ENCODE data around the gene CIAO2B.

CIAO2B gene

DNA sequence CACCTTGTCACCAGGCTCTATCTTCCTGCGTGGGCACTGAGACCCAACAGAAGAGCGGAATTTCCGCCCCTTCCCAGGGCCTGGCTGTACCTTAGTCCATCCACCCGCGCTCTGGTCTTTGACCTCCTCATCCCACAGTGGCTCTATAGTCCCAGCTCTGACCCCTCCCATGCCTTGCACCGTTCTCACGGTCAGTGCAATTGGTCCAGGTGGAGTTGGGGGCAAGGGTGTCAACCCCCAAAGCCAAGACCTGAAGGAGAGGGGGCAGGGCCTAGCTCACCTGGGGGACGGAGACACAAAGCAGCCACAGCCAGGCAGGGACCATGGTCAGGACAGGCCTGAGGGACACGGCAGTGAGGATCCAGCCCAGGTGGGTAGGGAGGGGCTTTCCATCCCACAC, 16.5 kb downstream of the CIAO2B start:
- Histone ChIP-seq H3K4me2 (ENCODE audit: low read length) (no peak overlapping the region), H3K4me1 (ENCODE audit: control insufficient read depth, low read depth, low read length) (no peaks in the 10 kb centered on the region), H2BK5ac (ENCODE audit: low read length) (no peak overlapping the region), H3K79me2 (ENCODE audit: control insufficient read depth, insufficient read depth, low read length) (no peaks in the 10 kb centered on the region), H3K36me3 (ENCODE audit: control insufficient read depth, insufficient read depth, low read length) (no peaks in the 10 kb centered on the region), H3K27ac (ENCODE audit: low read depth, low read length) (no peak overlapping the region), H3K79me1 (ENCODE audit: low read length) (no peaks in the 10 kb centered on the region), H2AK5ac (ENCODE audit: low read length) (no peak overlapping the region), H3K56ac (ENCODE audit: low read length) (no peak overlapping the region), H3K23ac (ENCODE audit: low read length) (no peak overlapping the region), H2BK120ac (ENCODE audit: low read depth, low read length) (no peak overlapping the region), H4K8ac (ENCODE audit: low read depth, low read length) (no peak overlapping the region), H3K9ac (ENCODE audit: low read length) (no peak overlapping the region), H3K4me3 (ENCODE audit: low read length) (no peak overlapping the region), H3K27me3 (ENCODE audit: insufficient read depth, low read length, poor library complexity) (no peaks in the 10 kb centered on the region), H4K5ac (ENCODE audit: low read length) (no peak overlapping the region), H3K18ac (ENCODE audit: low read length) (no peak overlapping the region), H2BK15ac (replicated peaks; ENCODE audit: low read depth) (no peak overlapping the region), H3K4ac (ENCODE audit: low read depth, low read length) (no peak overlapping the region)
- WGBS (ENCODE audit: extremely low coverage, insufficient coverage, low lambda C conversion rate) = no CpG with 5 or more reads among the region's 9 CpGs
- no peak for DNase-seq

DNA sequence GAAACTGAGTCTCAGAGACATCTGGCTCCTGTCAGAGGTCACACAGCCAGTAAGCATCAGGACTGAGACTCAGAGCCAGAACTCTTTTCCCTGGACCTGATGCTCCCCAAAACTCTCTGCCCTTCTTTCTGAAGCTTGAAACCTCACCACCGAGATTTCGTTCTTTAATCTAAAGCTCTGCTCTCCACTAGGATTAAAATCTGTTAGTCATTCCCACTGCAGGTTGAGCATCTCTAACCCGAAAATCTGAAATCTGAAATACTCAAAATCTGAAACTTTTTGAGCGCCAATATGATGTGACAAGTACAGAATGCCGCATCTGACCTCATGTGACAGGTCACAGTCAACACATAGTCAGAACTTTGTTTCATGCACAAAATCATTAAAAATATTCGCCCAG, 17.7 kb downstream of the CIAO2B start:
- Histone ChIP-seq H3K23ac (ENCODE audit: low read length) (no peak overlapping the region), H3K27me3 (ENCODE audit: insufficient read depth, low read length, poor library complexity) (no peaks in the 10 kb centered on the region), H3K4ac (ENCODE audit: low read depth, low read length) (no peak overlapping the region), H3K27ac (ENCODE audit: low read depth, low read length) (no peak overlapping the region), H4K8ac (ENCODE audit: low read depth, low read length) (no peak overlapping the region), H2BK5ac (ENCODE audit: low read length) (no peak overlapping the region), H3K4me1 (ENCODE audit: control insufficient read depth, low read depth, low read length) (no peaks in the 10 kb centered on the region), H3K4me2 (ENCODE audit: low read length) (no peak overlapping the region), H2AK5ac (ENCODE audit: low read length) (no peak overlapping the region), H3K56ac (ENCODE audit: low read length) (no peak overlapping the region), H3K79me2 (ENCODE audit: control insufficient read depth, insufficient read depth, low read length) (no peaks in the 10 kb centered on the region), H3K9ac (ENCODE audit: low read length) (no peak overlapping the region), H2BK15ac (replicated peaks; ENCODE audit: low read depth) (no peak overlapping the region), H2BK120ac (ENCODE audit: low read depth, low read length) (no peak overlapping the region), H3K4me3 (ENCODE audit: low read length) (no peak overlapping the region), H3K79me1 (ENCODE audit: low read length) (no peaks in the 10 kb centered on the region), H3K36me3 (ENCODE audit: control insufficient read depth, insufficient read depth, low read length) (no peaks in the 10 kb centered on the region), H3K18ac (ENCODE audit: low read length) (no peak overlapping the region), H4K5ac (ENCODE audit: low read length) (no peak overlapping the region)
- DNase-seq = no peak
- WGBS (ENCODE audit: extremely low coverage, insufficient coverage, low lambda C conversion rate) = no CpG with 5 or more reads among the region's 6 CpGs

DNA sequence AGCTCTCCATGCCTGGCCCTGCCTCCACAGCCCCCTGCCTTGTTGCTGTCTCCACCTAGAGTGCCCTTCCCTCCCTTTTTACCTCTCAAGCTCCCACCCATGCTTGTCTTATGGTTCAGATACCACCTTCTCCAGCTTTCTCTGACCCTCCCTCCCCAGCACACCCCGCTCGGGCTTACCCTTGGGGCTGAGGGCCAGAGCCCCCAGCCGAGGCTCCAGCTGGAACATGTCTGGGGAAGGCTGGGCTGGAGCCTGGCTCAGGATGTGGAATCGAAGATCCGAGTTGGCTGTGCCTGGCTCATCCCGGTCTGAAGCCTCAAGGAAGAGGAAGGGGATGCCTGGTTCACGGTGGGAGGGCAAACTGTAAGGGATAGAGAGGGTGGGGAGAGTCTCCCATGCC, 19.2 kb downstream of the CIAO2B start:
- Histone ChIP-seq H3K4me3 (ENCODE audit: low read length) (no peak overlapping the region), H3K27me3 (ENCODE audit: insufficient read depth, low read length, poor library complexity) (no peaks in the 10 kb centered on the region), H2AK5ac (ENCODE audit: low read length) (no peak overlapping the region), H4K5ac (ENCODE audit: low read length) (no peak overlapping the region), H3K23ac (ENCODE audit: low read length) (no peak overlapping the region), H3K9ac (ENCODE audit: low read length) (no peak overlapping the region), H2BK15ac (replicated peaks; ENCODE audit: low read depth) (no peak overlapping the region), H3K56ac (ENCODE audit: low read length) (no peak overlapping the region), H3K18ac (ENCODE audit: low read length) (no peak overlapping the region), H3K79me2 (ENCODE audit: control insufficient read depth, insufficient read depth, low read length) (no peaks in the 10 kb centered on the region), H3K36me3 (ENCODE audit: control insufficient read depth, insufficient read depth, low read length) (no peaks in the 10 kb centered on the region), H3K27ac (ENCODE audit: low read depth, low read length) (no peak overlapping the region), H3K79me1 (ENCODE audit: low read length) (no peaks in the 10 kb centered on the region), H2BK5ac (ENCODE audit: low read length) (no peak overlapping the region), H3K4me1 (ENCODE audit: control insufficient read depth, low read depth, low read length) (no peaks in the 10 kb centered on the region), H2BK120ac (ENCODE audit: low read depth, low read length) (no peak overlapping the region), H3K4me2 (ENCODE audit: low read length) (no peak overlapping the region), H3K4ac (ENCODE audit: low read depth, low read length) (no peak overlapping the region), H4K8ac (ENCODE audit: low read depth, low read length) (no peak overlapping the region)
- no CpG with 5 or more reads among the region's 7 CpGs for WGBS (ENCODE audit: extremely low coverage, insufficient coverage, low lambda C conversion rate)
- DNase-seq = no peak

DNA sequence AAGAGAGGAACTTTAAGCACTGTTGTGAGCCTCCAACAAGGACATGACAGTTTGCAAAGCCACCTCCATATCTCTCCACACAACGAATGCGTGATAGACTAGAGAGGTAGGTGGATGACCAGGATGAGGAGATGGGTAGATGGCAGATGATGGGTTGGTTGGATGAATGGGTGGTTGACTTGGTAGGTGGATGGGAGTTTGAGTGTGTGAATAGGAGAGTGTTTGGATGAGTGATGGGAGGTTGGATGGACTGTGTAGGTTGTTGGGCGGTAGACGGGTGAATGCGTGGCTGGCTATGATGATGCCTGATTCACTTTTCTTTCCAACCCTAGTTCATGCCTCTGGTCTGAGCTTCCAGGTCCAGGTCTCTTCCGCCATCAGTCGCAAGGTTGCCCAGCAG, 19.7 kb downstream of the CIAO2B start:
- H4K5ac ChIP-seq (ENCODE audit: low read length) = no peak overlapping the region
- WGBS (ENCODE audit: extremely low coverage, insufficient coverage, low lambda C conversion rate) = 100% methylated on average over 1 of the region's 7 CpGs
- no peak overlapping the region for H3K27ac ChIP-seq (ENCODE audit: low read depth, low read length)

DNA sequence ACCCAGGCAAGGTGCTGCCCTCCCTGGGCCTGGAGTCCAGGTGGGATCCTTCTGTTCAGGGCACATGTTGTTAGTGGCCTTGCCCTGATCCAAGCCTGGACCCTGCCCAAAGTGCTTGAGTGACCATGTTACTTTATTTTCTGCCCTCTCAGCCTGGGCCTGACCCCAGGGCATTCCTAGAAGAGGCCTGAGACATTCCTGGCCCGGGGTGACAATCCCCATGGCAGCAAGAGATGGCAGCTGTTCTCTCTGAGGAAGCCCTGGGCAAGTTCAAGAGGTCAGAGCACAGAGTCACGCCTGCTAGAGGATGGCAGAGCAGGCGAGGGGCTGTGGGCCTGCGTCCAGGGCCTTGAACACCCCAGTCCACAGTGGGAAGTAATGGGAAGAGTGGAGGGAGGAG, 20.5 kb downstream of the CIAO2B start:
- H3K27ac ChIP-seq (ENCODE audit: low read depth, low read length) = no peak overlapping the region
- H3K56ac ChIP-seq (ENCODE audit: low read length) = no peak overlapping the region

More for the DNA sequence above, 19.7 kb downstream of the CIAO2B start:
- Histone ChIP-seq H2BK120ac (ENCODE audit: low read depth, low read length) (no peak overlapping the region), H2AK5ac (ENCODE audit: low read length) (no peak overlapping the region), H2BK15ac (replicated peaks; ENCODE audit: low read depth) (no peak overlapping the region), H2BK5ac (ENCODE audit: low read length) (no peak overlapping the region), H3K79me1 (ENCODE audit: low read length) (no peaks in the 10 kb centered on the region), H3K36me3 (ENCODE audit: control insufficient read depth, insufficient read depth, low read length) (no peaks in the 10 kb centered on the region), H3K4ac (ENCODE audit: low read depth, low read length) (no peak overlapping the region), H3K4me3 (ENCODE audit: low read length) (no peak overlapping the region), H3K18ac (ENCODE audit: low read length) (no peak overlapping the region), H3K9ac (ENCODE audit: low read length) (no peak overlapping the region), H3K23ac (ENCODE audit: low read length) (no peak overlapping the region), H4K8ac (ENCODE audit: low read depth, low read length) (no peak overlapping the region), H3K27me3 (ENCODE audit: insufficient read depth, low read length, poor library complexity) (no peaks in the 10 kb centered on the region), H3K4me1 (ENCODE audit: control insufficient read depth, low read depth, low read length) (no peaks in the 10 kb centered on the region), H3K79me2 (ENCODE audit: control insufficient read depth, insufficient read depth, low read length) (no peaks in the 10 kb centered on the region), H3K56ac (ENCODE audit: low read length) (no peak overlapping the region), H3K4me2 (ENCODE audit: low read length) (no peak overlapping the region)
- no peak for DNase-seq

DNA sequence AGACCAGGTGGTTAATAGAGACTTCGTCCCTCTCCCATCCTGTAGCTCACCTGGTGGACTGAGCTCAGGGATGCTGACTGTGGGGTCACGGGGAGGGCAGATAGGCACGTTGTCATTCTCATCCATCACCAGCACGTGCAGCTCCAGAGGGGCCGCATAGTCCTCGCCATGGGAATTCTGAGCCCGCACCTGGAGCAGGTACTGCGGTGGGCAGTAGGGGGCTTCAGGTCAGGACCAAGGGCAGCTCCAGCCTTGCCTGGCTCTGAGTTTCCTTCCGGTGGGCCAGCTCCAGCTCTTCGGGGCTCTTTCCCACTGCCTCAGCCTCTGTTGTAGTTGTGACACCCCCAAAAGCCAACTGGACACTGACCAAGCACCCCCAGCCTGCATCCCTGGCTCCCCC, 21.1 kb downstream of the CIAO2B start:
- H2BK15ac ChIP-seq (replicated peaks; ENCODE audit: low read depth) = no peak overlapping the region
- no peak overlapping the region for H3K27ac ChIP-seq (ENCODE audit: low read depth, low read length)
- H3K23ac ChIP-seq (ENCODE audit: low read length) = no peak overlapping the region
- DNase-seq = peak; percentile 29
- no peak overlapping the region for H3K56ac ChIP-seq (ENCODE audit: low read length)
- H3K4me3 ChIP-seq (ENCODE audit: low read length) = no peak overlapping the region
- H3K79me2 ChIP-seq (ENCODE audit: control insufficient read depth, insufficient read depth, low read length) = no peaks in the 10 kb centered on the region
- no peak overlapping the region for H2AK5ac ChIP-seq (ENCODE audit: low read length)
- no peak overlapping the region for H3K18ac ChIP-seq (ENCODE audit: low read length)
- WGBS (ENCODE audit: extremely low coverage, insufficient coverage, low lambda C conversion rate) = no CpG with 5 or more reads among the region's 10 CpGs
- H2BK5ac ChIP-seq (ENCODE audit: low read length) = no peak overlapping the region
- H2BK120ac ChIP-seq (ENCODE audit: low read depth, low read length) = no peak overlapping the region
- H3K79me1 ChIP-seq (ENCODE audit: low read length) = no peaks in the 10 kb centered on the region
- H4K5ac ChIP-seq (ENCODE audit: low read length) = no peak overlapping the region
- H3K27me3 ChIP-seq (ENCODE audit: insufficient read depth, low read length, poor library complexity) = no peaks in the 10 kb centered on the region
- no peaks in the 10 kb centered on the region for H3K4me1 ChIP-seq (ENCODE audit: control insufficient read depth, low read depth, low read length)
- no peaks in the 10 kb centered on the region for H3K36me3 ChIP-seq (ENCODE audit: control insufficient read depth, insufficient read depth, low read length)
- H3K9ac ChIP-seq (ENCODE audit: low read length) = no peak overlapping the region
- no peak overlapping the region for H4K8ac ChIP-seq (ENCODE audit: low read depth, low read length)
- H3K4me2 ChIP-seq (ENCODE audit: low read length) = no peak overlapping the region
- H3K4ac ChIP-seq (ENCODE audit: low read depth, low read length) = no peak overlapping the region

More for the DNA sequence above, 20.5 kb downstream of the CIAO2B start:
- H3K18ac ChIP-seq (ENCODE audit: low read length) = no peak overlapping the region
- WGBS (ENCODE audit: extremely low coverage, insufficient coverage, low lambda C conversion rate) = no CpG with 5 or more reads among the region's 4 CpGs
- H3K4ac ChIP-seq (ENCODE audit: low read depth, low read length) = no peak overlapping the region
- H4K8ac ChIP-seq (ENCODE audit: low read depth, low read length) = no peak overlapping the region
- H2BK120ac ChIP-seq (ENCODE audit: low read depth, low read length) = no peak overlapping the region
- H2AK5ac ChIP-seq (ENCODE audit: low read length) = no peak overlapping the region
- no peak overlapping the region for H3K9ac ChIP-seq (ENCODE audit: low read length)
- H3K79me1 ChIP-seq (ENCODE audit: low read length) = no peaks in the 10 kb centered on the region
- no peak overlapping the region for H4K5ac ChIP-seq (ENCODE audit: low read length)
- no peak overlapping the region for H2BK5ac ChIP-seq (ENCODE audit: low read length)
- H3K4me2 ChIP-seq (ENCODE audit: low read length) = no peak overlapping the region
- no peak for DNase-seq
- no peak overlapping the region for H3K4me3 ChIP-seq (ENCODE audit: low read length)
- H3K79me2 ChIP-seq (ENCODE audit: control insufficient read depth, insufficient read depth, low read length) = no peaks in the 10 kb centered on the region
- H3K4me1 ChIP-seq (ENCODE audit: control insufficient read depth, low read depth, low read length) = no peaks in the 10 kb centered on the region
- H3K36me3 ChIP-seq (ENCODE audit: control insufficient read depth, insufficient read depth, low read length) = no peaks in the 10 kb centered on the region
- H2BK15ac ChIP-seq (replicated peaks; ENCODE audit: low read depth) = no peak overlapping the region
- H3K27me3 ChIP-seq (ENCODE audit: insufficient read depth, low read length, poor library complexity) = no peaks in the 10 kb centered on the region
- H3K23ac ChIP-seq (ENCODE audit: low read length) = no peak overlapping the region

All from mesendoderm (in vitro differentiated cells).